PC-3 (cell line): ENCODE data around the gene KANSL3. TPM values are rescaled to one million over a fixed set of nuclear protein-coding genes. Genes with fewer than 3 reads are reported as not detected.

Experiments
- ATAC-seq: fragments of 200-7000 bp; cut with Tn5 transposase; 2 replicates; pipeline ENCODE4 v1.9.1; 2020; ENCODE audit warnings: mild to moderate bottlenecking, moderate library complexity
- BruUV-seq: library from RNA; stranded (reverse); fragments of 400-500 nt; replicated peaks from 2 replicates; lab custom pipeline; 2021; lab: Mats Ljungman, UMichigan
- CTCF ChIA-PET: fragments of 300-600 bp; sonication (Branson Sonifier 250); formaldehyde crosslinking; loops from one replicate; lab custom pipeline; 2022; ENCODE audit warnings: antibody characterized with exemption; lab: Charles Lee
- POLR2A ChIA-PET: fragments of 300-600 bp; sonication (Branson Sonifier 250); formaldehyde crosslinking; loops from one replicate; lab custom pipeline; 2022; ENCODE audit warnings: antibody characterized with exemption; ENCODE audit not compliant: unreplicated experiment; lab: Charles Lee
- DNase-seq: peaks from one replicate; pipeline ENCODE4 v3.0.0-alpha.2; 2015
- H2AFZ ChIP-seq: fragments of 300-600 bp; sonication (generic); 2 replicates; pipeline ENCODE4 v1.6.0; 2016; ENCODE audit warnings: antibody characterized with exemption, low read length
- H3F3A ChIP-seq: fragments of 300-600 bp; sonication (generic); one replicate; pipeline ENCODE4 v1.6.0; 2017; ENCODE audit warnings: antibody characterized with exemption, low read length, control low read depth, mild to moderate bottlenecking; ENCODE audit not compliant: unreplicated experiment
- H3K27ac ChIP-seq: fragments of 300-600 bp; sonication (generic); 2 replicates; pipeline ENCODE4 v1.5.1; 2016; ENCODE audit warnings: mild to moderate bottlenecking, low read length
- H3K27me3 ChIP-seq: fragments of 300-600 bp; sonication (generic); 2 replicates; pipeline ENCODE4 v1.6.1; 2016; ENCODE audit warnings: low read length, mixed read lengths
- H3K36me3 ChIP-seq: fragments of 300-600 bp; sonication (generic); 2 replicates; pipeline ENCODE4 v1.6.1; 2016; ENCODE audit warnings: low read depth, mixed run types, low read length, mixed read lengths
- H3K4me1 ChIP-seq: fragments of 300-600 bp; sonication (generic); 2 replicates; pipeline ENCODE4 v1.5.1; 2016; ENCODE audit warnings: low read length; ENCODE audit not compliant: insufficient read depth
- H3K4me2 ChIP-seq: fragments of 300-600 bp; sonication (generic); 2 replicates; pipeline ENCODE4 v1.6.0; 2016; ENCODE audit warnings: low read length
- H3K4me3 ChIP-seq: fragments of 300-600 bp; sonication (generic); 2 replicates; pipeline ENCODE4 v1.5.1; 2016; ENCODE audit warnings: mild to moderate bottlenecking, low read length, mixed read lengths
- H3K79me2 ChIP-seq: fragments of 300-600 bp; sonication (generic); 2 replicates; pipeline ENCODE4 v1.6.1; 2017; ENCODE audit warnings: low read length, mixed read lengths
- H3K9ac ChIP-seq: fragments of 300-600 bp; sonication (generic); 2 replicates; pipeline ENCODE4 v1.6.0; 2016; ENCODE audit warnings: mild to moderate bottlenecking, low read length
- H3K9me2 ChIP-seq: fragments of 300-600 bp; sonication (generic); replicated peaks from 2 replicates; pipeline ENCODE4 v1.6.1; 2016; ENCODE audit warnings: mixed run types, low read length, mixed read lengths
- H3K9me3 ChIP-seq: fragments of 300-600 bp; sonication (generic); 2 replicates; pipeline ENCODE4 v1.6.1; 2016; ENCODE audit warnings: low read length, mixed read lengths
- H4K20me1 ChIP-seq: fragments of 300-600 bp; sonication (generic); 2 replicates; pipeline ENCODE4 v1.6.1; 2016; ENCODE audit warnings: low read length, mixed read lengths
- CTCF ChIP-seq: fragments of 300-600 bp; sonication (generic); conservative IDR thresholded peaks from 2 replicates; pipeline ENCODE4 v1.5.1; 2017; ENCODE audit warnings: antibody characterized with exemption, low read depth, mild to moderate bottlenecking, low read length
- EZH2 ChIP-seq: fragments of 300-600 bp; sonication (generic); IDR thresholded peaks from one replicate; pipeline ENCODE4 v1.6.1; 2017; ENCODE audit warnings: antibody characterized with exemption, mild to moderate bottlenecking, low read length; ENCODE audit not compliant: unreplicated experiment
- EZH2phosphoT487 ChIP-seq: fragments of 300-600 bp; sonication (generic); IDR thresholded peaks from 2 replicates; pipeline ENCODE4 v1.6.1; 2018; ENCODE audit warnings: mild to moderate bottlenecking, antibody characterized with exemption, low read length, borderline replicate concordance
- intact Hi-C: fragments of 100-400 bp; cut with micrococcal nuclease; formaldehyde crosslinking; loops from 2 replicates; pipeline ENCODE4 v1.9.0; 2023
- total RNA-seq: library from RNA; depleted of rRNA; stranded (reverse); fragments of >200 nt; gene quantifications from 2 replicates; pipeline ENCODE4 v1.2.3, GENCODE V29; 2014

KANSL3 gene
- total RNA-seq, 1 experiment from 2014 or later = 30.6 TPM

- Histone ChIP-seq H3K4me2 (no peak overlapping the region), H3F3A (no peaks in the 10 kb centered on the region), H3K27me3 (no peaks in the 10 kb centered on the region), H4K20me1 (no peaks in the 10 kb centered on the region), H3K9me2 (no peaks in the 10 kb centered on the region), H3K9ac (no peak overlapping the region), H2AFZ (no peak overlapping the region), H3K27ac (no peak overlapping the region), H3K79me2 (no peaks in the 10 kb centered on the region), H3K4me3 (no peak overlapping the region), H3K4me1 (no peaks in the 10 kb centered on the region), H3K9me3 (no peaks in the 10 kb centered on the region), H3K36me3 (no peaks in the 10 kb centered on the region)
- no TSS peak for BruUV-seq
- ChIA-PET POLR2A (no interaction called here), CTCF (no interaction called here)
- TF ChIP-seq EZH2 (no peak), CTCF (no peak), EZH2phosphoT487 (no peak)
- intact Hi-C loops = no loop called here
- no peak for DNase-seq
- ATAC-seq = no peak
These were observed 62.2 kb downstream of the KANSL3 start for GRCh38 chr2:96575785-96576456.

GRCh38 chr2:96574364-96574763 is 63.7 kb downstream of the KANSL3 start:
- no peak for DNase-seq
- H4K20me1 ChIP-seq = no peaks in the 10 kb centered on the region
- ATAC-seq = no peak
- no peaks in the 10 kb centered on the region for H3F3A ChIP-seq
- no TSS peak for BruUV-seq
- no peaks in the 10 kb centered on the region for H3K79me2 ChIP-seq
- H3K4me3 ChIP-seq = no peak overlapping the region
- intact Hi-C loops = no loop called here
- no peak overlapping the region for H3K9ac ChIP-seq
- ChIA-PET POLR2A (no interaction called here), CTCF (no interaction called here)
- H3K27me3 ChIP-seq = no peaks in the 10 kb centered on the region
- no peaks in the 10 kb centered on the region for H3K9me2 ChIP-seq
- no peak overlapping the region for H2AFZ ChIP-seq
- H3K4me2 ChIP-seq = no peak overlapping the region
- H3K9me3 ChIP-seq = no peaks in the 10 kb centered on the region
- H3K4me1 ChIP-seq = no peaks in the 10 kb centered on the region
- no peaks in the 10 kb centered on the region for H3K36me3 ChIP-seq
- no peak overlapping the region for H3K27ac ChIP-seq
- TF ChIP-seq EZH2 = no peak
- 0 out of 2 replicates have a peak, but pooled peaks have one; percentile 20 for TF ChIP-seq CTCF
- no peak for TF ChIP-seq EZH2phosphoT487

GRCh38 chr2:96568094-96568493 is 70.0 kb downstream of the KANSL3 start:
- Histone ChIP-seq H4K20me1 (no peaks in the 10 kb centered on the region), H3K4me2 (no peak overlapping the region), H3K4me1 (no peaks in the 10 kb centered on the region), H3K9me2 (no peaks in the 10 kb centered on the region), H3F3A (no peaks in the 10 kb centered on the region), H3K36me3 (no peaks in the 10 kb centered on the region), H2AFZ (no peak overlapping the region), H3K79me2 (no peaks in the 10 kb centered on the region), H3K27ac (no peak overlapping the region), H3K27me3 (no peaks in the 10 kb centered on the region), H3K9me3 (no peaks in the 10 kb centered on the region), H3K9ac (no peak overlapping the region), H3K4me3 (no peak overlapping the region)
- POLR2A ChIA-PET = no interaction called here
- DNase-seq = no peak
- no peak for ATAC-seq
- no TSS peak for BruUV-seq
- intact Hi-C loops = no loop called here
- CTCF ChIA-PET = no interaction called here
- TF ChIP-seq CTCF (no peak), EZH2 (no peak), EZH2phosphoT487 (no peak)
